GM12875 (cell line): ENCODE data around the gene CHKB.

Experiments used
- H3K4me3 ChIP-seq: one replicate; pipeline ENCODE4 v1.5.1; 2011; ENCODE audit warnings: low read depth, low read length, control low read depth
- TF ChIP-seq, protein P1 (sequence below): IDR thresholded peaks from 2 replicates; pipeline ENCODE4 v1.5.1; 2011; ENCODE audit warnings: low read depth, mild to moderate bottlenecking, control low read depth, inconsistent platforms, low read length, moderate library complexity, borderline replicate concordance; ENCODE audit not compliant: insufficient read depth

CHKB gene

DNA sequence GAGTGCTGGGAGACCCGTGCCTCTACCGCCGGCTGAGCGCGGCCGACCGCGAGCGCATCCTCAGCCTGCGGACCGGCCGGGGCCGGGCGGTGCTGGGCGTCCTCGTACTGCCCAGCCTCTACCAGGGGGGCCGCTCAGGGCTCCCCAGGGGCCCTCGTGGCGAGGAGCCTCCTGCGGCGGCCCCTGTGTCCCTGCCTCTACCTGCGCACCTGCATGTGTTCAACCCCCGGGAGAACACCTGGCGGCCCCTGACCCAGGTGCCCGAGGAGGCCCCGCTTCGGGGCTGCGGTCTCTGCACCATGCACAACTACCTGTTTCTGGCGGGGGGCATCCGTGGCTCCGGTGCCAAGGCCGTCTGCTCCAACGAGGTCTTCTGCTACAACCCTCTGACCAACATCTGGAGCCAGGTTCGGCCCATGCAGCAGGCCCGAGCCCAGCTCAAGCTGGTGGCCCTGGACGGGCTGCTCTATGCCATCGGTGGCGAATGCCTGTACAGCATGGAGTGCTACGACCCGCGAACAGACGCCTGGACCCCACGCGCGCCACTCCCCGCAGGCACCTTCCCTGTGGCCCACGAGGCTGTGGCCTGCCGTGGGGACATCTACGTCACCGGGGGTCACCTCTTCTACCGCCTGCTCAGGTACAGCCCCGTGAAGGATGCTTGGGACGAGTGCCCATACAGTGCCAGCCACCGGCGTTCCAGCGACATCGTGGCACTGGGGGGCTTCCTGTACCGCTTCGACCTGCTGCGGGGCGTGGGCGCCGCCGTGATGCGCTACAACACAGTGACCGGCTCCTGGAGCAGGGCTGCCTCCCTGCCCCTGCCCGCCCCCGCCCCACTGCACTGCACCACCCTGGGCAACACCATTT lies 33.5 kb downstream of the CHKB start:
- H3K4me3 ChIP-seq, result peak overlapping the region; percentile 56
- TF ChIP-seq, protein P1, sequence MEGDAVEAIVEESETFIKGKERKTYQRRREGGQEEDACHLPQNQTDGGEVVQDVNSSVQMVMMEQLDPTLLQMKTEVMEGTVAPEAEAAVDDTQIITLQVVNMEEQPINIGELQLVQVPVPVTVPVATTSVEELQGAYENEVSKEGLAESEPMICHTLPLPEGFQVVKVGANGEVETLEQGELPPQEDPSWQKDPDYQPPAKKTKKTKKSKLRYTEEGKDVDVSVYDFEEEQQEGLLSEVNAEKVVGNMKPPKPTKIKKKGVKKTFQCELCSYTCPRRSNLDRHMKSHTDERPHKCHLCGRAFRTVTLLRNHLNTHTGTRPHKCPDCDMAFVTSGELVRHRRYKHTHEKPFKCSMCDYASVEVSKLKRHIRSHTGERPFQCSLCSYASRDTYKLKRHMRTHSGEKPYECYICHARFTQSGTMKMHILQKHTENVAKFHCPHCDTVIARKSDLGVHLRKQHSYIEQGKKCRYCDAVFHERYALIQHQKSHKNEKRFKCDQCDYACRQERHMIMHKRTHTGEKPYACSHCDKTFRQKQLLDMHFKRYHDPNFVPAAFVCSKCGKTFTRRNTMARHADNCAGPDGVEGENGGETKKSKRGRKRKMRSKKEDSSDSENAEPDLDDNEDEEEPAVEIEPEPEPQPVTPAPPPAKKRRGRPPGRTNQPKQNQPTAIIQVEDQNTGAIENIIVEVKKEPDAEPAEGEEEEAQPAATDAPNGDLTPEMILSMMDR, result no peak

DNA sequence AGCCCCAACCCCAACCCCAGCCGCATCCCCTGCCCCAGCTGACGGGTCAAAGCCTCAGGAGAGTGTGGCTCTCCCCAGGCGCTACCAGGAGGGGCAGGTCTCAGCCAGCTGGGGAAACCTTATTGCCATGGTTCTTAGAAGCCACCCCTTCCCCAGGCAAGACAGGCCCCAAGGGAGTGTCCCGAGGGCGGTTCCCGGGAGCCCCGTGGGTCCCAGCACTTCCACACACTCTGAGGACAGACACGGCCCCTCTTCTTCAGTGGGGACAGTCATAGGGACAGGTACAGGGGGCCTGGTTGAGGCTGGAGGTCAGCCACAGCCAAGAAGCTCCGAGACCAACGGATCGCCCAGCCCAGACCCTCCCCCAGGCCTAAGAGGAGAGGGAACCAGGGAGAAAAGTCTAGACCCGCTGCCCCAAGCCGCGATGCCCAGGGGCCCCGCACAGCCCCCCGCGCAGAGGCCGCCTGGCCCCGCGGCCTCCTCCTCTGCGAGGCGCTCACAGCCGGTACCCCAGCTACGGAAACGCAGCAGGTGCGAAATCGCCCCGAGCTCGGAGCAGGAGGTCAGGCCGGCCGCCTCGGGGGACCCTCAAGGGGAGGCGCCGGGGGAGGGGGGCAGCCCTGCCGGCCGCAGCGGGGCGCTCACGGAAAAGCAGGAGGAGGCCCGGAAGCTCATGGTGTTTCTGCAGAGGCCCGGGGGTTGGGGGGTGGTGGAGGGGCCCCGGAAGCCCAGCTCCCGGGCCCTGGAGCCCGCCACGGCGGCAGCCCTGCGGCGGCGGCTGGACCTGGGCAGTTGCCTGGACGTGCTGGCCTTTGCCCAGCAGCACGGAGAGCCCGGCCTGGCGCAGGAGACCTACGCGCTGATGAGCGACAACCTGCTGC lies 34.4 kb downstream of the CHKB start:
- H3K4me3 ChIP-seq, result peak overlapping the region; percentile 56
- TF ChIP-seq, protein P1, result 0 out of 2 replicates have a peak, but pooled peaks have one; percentile 4

DNA sequence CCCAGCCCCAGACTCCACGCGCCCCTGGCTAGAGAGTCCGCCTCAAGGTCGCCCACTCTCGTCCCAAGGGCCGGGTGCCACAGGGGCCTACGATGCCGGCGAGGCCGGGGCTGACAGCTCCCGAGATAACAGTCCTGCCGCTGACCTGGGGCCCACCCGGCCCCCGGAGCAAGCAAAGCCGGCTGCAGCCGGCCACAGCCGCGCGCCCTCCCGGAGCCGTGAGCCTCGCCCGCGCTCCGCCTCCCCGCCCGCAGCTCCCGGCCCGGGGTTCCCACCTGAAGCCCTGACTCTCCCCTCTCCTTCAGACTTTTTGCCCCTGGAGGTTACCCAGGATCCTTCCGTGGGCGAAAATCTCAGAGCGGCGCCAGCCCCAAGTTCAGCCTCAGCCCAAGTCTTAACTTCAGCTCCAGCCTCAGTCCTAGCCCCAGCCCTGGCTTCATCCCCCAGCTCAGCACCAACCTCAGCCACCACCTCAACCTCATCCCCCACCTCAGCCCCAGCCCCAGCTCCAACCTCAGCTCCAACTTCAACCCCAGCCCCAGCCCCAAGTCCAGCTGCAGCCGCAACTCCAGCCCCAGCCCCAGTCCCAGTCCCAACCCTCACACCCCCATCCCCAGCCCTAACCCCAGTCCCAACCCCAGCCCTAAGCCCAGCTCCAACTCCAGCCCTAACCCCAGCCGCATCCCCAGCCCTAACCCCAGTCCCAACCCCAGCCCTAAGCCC lies 35.2 kb downstream of the CHKB start:
- TF ChIP-seq, protein P1, result no peak
- no peak overlapping the region for H3K4me3 ChIP-seq

DNA sequence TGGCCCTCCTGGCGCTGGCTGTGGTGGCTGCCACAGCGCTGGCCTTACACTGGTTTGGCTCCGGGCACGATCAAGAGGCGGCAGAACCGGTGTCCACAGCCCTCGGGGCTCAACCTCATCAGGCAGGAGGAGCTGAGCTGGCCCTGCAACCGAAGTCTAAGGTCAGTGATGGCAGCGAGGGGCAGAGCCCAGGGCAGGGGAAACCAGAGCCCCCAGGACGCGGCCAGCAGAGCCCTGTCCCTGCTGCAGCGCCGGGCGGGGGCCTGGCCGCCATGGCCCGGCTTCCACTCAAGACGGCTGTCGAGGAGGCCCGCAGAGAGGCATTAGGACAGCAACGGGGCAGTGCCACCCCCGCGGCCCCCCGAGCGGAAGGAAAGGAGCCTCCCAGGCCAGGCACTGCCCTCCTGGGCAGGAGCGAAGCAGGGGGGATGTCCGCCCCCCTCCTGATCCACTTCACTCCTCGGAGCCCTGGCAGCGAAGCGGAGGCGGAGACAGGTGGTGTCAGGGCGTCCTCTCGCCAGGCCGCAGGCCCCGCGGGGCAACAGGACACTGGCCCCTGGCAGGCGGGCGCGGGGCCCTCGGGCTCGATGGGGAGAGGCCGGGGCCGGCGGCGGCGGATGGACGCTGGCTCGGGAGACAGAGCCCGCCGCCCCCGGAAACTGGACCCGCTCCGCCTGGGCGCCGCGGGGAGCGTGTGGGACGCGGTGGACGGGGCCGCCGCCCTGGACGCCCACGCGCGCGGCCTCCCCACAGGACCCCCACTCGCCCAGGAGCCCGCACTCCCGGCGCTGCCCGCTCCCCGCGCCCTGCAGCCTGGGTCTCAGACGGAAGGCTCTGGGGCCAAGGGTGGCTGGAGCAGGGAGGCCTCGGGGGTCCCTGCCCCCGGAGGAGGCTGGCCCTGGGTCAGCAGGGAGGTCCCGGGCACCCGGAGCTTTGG lies 36.1 kb downstream of the CHKB start:
- TF ChIP-seq, protein P1, result no peak
- no peak overlapping the region for H3K4me3 ChIP-seq

DNA sequence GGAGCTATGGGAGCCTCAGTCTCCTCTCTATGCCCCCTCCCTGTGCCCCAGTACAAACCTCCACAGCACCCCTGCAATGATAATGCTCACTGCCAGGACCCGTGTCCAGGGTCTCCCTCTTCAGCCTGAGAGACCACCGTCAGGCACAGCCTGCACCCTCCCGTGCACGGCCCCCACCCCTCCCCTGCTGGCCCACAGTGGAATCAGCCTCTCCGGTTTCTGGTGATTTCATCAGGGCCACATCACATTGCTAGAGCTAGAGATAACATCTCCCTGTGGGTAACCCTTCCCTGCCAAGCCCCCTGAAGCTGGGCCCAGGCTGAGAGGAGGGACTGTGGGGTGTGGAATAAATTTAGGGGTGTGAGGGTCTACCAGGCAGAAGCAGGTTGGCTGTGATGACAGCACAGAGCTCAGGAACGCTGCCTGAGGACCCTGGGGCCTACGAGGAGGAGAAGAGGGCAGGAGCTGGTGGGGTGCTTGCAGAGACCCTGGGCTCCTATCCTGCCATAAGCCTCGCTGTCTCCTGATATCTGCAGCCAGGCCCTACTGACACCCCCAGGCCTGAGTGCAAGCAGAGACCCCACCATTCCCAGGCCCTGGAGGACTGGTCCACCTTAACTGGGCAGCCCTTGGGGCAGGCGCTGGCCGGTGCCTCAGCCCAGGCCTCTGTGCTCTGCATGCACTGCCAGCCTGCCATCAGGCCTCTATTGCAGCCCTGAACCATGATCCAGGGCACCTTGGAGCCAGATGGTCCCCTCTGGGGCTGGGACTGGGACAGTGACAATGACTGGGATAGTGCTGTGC lies 36.9 kb downstream of the CHKB start, which contains the start of gene KLHDC7B:
KLHDC7B (plus strand) TSS at position 378 of the 804 bp plus-strand sequence; CDS start at position 723, 345 bp downstream.
- H3K4me3 ChIP-seq, result no peak within 1 kb of the TSS
- TF ChIP-seq, protein P1, result peak; percentile 25; the same call in 1 of the 2 replicates
